OCI-LY1 (cell line): ENCODE measurements around the gene CRTC1.

Source experiments
- H2AFZ ChIP-seq: fragments of 200-600 bp; sonication (generic), shearing (Covaris generic); 2 replicates; pipeline ENCODE4 v1.6.0; 2014; ENCODE audit warnings: antibody characterized with exemption, mild to moderate bottlenecking, low read length
- H3F3A ChIP-seq: fragments of 200-600 bp; sonication (generic), shearing (Covaris generic); 2 replicates; pipeline ENCODE4 v1.6.0; 2014; ENCODE audit warnings: mild to moderate bottlenecking, antibody characterized with exemption, low read length, moderate library complexity; ENCODE audit not compliant: insufficient read depth
- H3K27ac ChIP-seq: fragments of 200-600 bp; sonication (generic); 2 replicates; pipeline ENCODE4 v1.5.1; 2014; ENCODE audit warnings: low read length, mixed run types, mild to moderate bottlenecking, low read depth; ENCODE audit not compliant: poor library complexity, severe bottlenecking
- H3K27me3 ChIP-seq: fragments of 200-600 bp; sonication (generic); 2 replicates; pipeline ENCODE4 v1.6.0; 2014; ENCODE audit warnings: antibody characterized with exemption, mild to moderate bottlenecking, low read length, moderate library complexity; ENCODE audit not compliant: insufficient read depth
- H3K36me3 ChIP-seq: fragments of 200-600 bp; sonication (generic); 2 replicates; pipeline ENCODE4 v1.6.1; 2014; ENCODE audit warnings: mild to moderate bottlenecking, antibody characterized with exemption, low read length, moderate library complexity, mixed read lengths; ENCODE audit not compliant: insufficient read depth
- H3K4me1 ChIP-seq: fragments of 200-600 bp; sonication (generic); 2 replicates; pipeline ENCODE4 v1.5.1; 2014; ENCODE audit warnings: mild to moderate bottlenecking, low read length, moderate library complexity; ENCODE audit not compliant: insufficient read depth, severe bottlenecking
- H3K4me2 ChIP-seq: fragments of 200-600 bp; sonication (generic), shearing (Covaris generic); 2 replicates; pipeline ENCODE4 v1.6.1; 2014; ENCODE audit warnings: low read length
- H3K4me3 ChIP-seq: fragments of 200-600 bp; sonication (generic); 2 replicates; pipeline ENCODE4 v1.5.1; 2014; ENCODE audit warnings: low read length, low read depth, mild to moderate bottlenecking, mixed read lengths; ENCODE audit not compliant: poor library complexity, severe bottlenecking
- H3K79me2 ChIP-seq: fragments of 200-600 bp; shearing (Covaris generic); 2 replicates; pipeline ENCODE4 v1.6.1; 2016; ENCODE audit warnings: mixed run types, low read length, mixed read lengths; ENCODE audit not compliant: insufficient read depth
- H3K9ac ChIP-seq: fragments of 200-600 bp; sonication (generic), shearing (Covaris generic); 2 replicates; pipeline ENCODE4 v1.6.1; 2014; ENCODE audit warnings: mild to moderate bottlenecking, low read length, mixed read lengths
- H3K9me2 ChIP-seq: fragments of 200-600 bp; sonication (generic), shearing (Covaris generic); 2 replicates; pipeline ENCODE4 v1.6.1; 2014; ENCODE audit warnings: low read depth, mild to moderate bottlenecking, low read length, mixed read lengths
- H3K9me3 ChIP-seq: fragments of 200-600 bp; shearing (Covaris generic); 2 replicates; pipeline ENCODE4 v1.6.1; 2014; ENCODE audit warnings: low read length, mixed read lengths
- H4K20me1 ChIP-seq: fragments of 200-600 bp; sonication (generic), shearing (Covaris generic); 2 replicates; pipeline ENCODE4 v1.6.0; 2016; ENCODE audit warnings: mild to moderate bottlenecking, low read length; ENCODE audit not compliant: insufficient read depth
- CTCF ChIP-seq: fragments of 200-600 bp; sonication (generic), shearing (Covaris generic); IDR thresholded peaks from 2 replicates; pipeline ENCODE4 v1.5.1; 2017; ENCODE audit warnings: mild to moderate bottlenecking, antibody characterized with exemption, low read length, moderate library complexity, mixed read lengths
- EZH2 ChIP-seq: fragments of 200-600 bp; sonication (generic), shearing (Covaris generic); IDR thresholded peaks from 2 replicates; pipeline ENCODE4 v1.8.0; 2017; ENCODE audit warnings: borderline replicate concordance, mixed run types, mild to moderate bottlenecking, antibody characterized with exemption, low read length, moderate library complexity, mixed read lengths

CRTC1 gene

GRCh38 chr19:18742838-18743783, 59.6 kb downstream of the CRTC1 start:
- no peak overlapping the region for H3K9ac ChIP-seq
- TF ChIP-seq EZH2, result no peak
- TF ChIP-seq CTCF, result no peak
- no peaks in the 10 kb centered on the region for H3K9me3 ChIP-seq
- H3K4me3 ChIP-seq, result no peak overlapping the region
- H3K36me3 ChIP-seq, result no peaks in the 10 kb centered on the region
- no peaks in the 10 kb centered on the region for H3K27me3 ChIP-seq
- H3K9me2 ChIP-seq, result no peaks in the 10 kb centered on the region
- H4K20me1 ChIP-seq, result no peaks in the 10 kb centered on the region
- no peak overlapping the region for H3K27ac ChIP-seq
- no peaks in the 10 kb centered on the region for H3K4me1 ChIP-seq
- no peaks in the 10 kb centered on the region for H3K79me2 ChIP-seq
- H2AFZ ChIP-seq, result no peak overlapping the region
- no peaks in the 10 kb centered on the region for H3F3A ChIP-seq
- no peak overlapping the region for H3K4me2 ChIP-seq

GRCh38 chr19:18743784-18744418, 60.4 kb downstream of the CRTC1 start:
- Histone ChIP-seq H3K36me3 (no peaks in the 10 kb centered on the region), H4K20me1 (no peaks in the 10 kb centered on the region), H3K27ac (no peak overlapping the region), H3K4me2 (no peak overlapping the region), H3K9ac (no peak overlapping the region), H3K9me3 (no peaks in the 10 kb centered on the region), H3K4me3 (no peak overlapping the region), H3F3A (no peaks in the 10 kb centered on the region), H3K4me1 (no peaks in the 10 kb centered on the region), H2AFZ (no peak overlapping the region), H3K79me2 (no peaks in the 10 kb centered on the region), H3K27me3 (no peaks in the 10 kb centered on the region), H3K9me2 (no peaks in the 10 kb centered on the region)
- TF ChIP-seq EZH2 (no peak), CTCF (no peak)

- Histone ChIP-seq H3K9ac (no peak overlapping the region), H4K20me1 (no peaks in the 10 kb centered on the region), H3K27ac (no peak overlapping the region)
Measured at GRCh38 chr19:18745012-18745735, 61.7 kb downstream of the CRTC1 start.

More at GRCh38 chr19:18745012-18745735, 61.7 kb downstream of the CRTC1 start:
- no peaks in the 10 kb centered on the region for H3K4me1 ChIP-seq
- H3K4me2 ChIP-seq, result no peak overlapping the region
- no peaks in the 10 kb centered on the region for H3K27me3 ChIP-seq
- no peaks in the 10 kb centered on the region for H3K9me3 ChIP-seq
- no peaks in the 10 kb centered on the region for H3K36me3 ChIP-seq
- H2AFZ ChIP-seq, result no peak overlapping the region
- no peaks in the 10 kb centered on the region for H3F3A ChIP-seq
- H3K4me3 ChIP-seq, result no peak overlapping the region
- H3K79me2 ChIP-seq, result no peaks in the 10 kb centered on the region
- no peak for TF ChIP-seq EZH2
- no peak for TF ChIP-seq CTCF
- no peaks in the 10 kb centered on the region for H3K9me2 ChIP-seq
